Measurements from ENCODE around the gene LGI4.

DNA sequence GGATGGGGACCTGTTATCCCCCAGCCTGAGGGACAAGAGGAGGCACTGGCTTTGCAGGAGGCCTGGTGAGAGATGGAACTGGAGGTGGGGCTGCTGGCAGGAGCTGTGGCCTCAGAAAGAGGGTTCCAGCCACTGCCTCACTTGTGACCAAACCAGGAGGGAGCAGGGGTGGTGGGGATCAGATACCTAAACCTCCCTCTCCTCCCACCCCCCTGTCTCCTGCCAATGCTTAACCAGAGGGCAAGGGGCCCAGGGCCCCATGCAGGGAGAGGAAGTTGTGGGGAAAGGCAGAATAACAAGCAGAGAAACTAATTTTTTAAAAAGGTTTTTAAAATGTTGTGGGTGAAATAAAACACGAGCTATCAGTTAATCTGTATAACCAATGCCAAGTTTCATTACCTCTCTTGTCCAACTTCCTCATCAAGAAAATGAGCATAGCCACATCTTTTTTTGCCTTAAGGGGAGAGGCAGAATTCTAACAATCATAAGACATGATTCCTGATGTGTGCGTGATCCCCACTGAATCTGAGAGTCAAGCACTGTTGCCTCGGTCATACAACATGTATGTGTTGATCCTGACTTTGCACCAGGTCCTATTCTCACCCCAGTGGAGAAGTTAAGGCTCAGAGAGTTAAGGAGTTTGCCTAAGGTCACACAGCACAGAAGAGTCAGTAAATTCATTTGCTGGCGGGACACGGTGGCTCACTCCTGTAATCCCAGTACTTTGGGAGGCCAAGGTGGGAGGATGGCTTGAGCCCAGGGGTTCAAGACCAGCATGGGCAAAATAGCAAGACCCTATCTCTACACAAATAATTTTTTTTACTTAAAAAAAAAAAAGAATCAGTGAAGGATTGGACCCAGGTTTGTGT lies 32.6 kb upstream of the LGI4 start:
- TF ChIP-seq, protein P1, sequence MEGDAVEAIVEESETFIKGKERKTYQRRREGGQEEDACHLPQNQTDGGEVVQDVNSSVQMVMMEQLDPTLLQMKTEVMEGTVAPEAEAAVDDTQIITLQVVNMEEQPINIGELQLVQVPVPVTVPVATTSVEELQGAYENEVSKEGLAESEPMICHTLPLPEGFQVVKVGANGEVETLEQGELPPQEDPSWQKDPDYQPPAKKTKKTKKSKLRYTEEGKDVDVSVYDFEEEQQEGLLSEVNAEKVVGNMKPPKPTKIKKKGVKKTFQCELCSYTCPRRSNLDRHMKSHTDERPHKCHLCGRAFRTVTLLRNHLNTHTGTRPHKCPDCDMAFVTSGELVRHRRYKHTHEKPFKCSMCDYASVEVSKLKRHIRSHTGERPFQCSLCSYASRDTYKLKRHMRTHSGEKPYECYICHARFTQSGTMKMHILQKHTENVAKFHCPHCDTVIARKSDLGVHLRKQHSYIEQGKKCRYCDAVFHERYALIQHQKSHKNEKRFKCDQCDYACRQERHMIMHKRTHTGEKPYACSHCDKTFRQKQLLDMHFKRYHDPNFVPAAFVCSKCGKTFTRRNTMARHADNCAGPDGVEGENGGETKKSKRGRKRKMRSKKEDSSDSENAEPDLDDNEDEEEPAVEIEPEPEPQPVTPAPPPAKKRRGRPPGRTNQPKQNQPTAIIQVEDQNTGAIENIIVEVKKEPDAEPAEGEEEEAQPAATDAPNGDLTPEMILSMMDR (IDR thresholded peaks at IDR 0.05; ENCODE audit: low read length) = no peak
- TF ChIP-seq EZH2 (IDR thresholded peaks at IDR 0.05; ENCODE audit: borderline replicate concordance, low read length) = no peak
